HUES64 (cell line): ENCODE data around the gene NECAB3.
"Not testable (repeated sequence)": the region's sequence is repeated elsewhere in the genome, so short reads cannot be mapped to it uniquely, and the experiment has no call there.

Experiments used
- H3K27ac ChIP-seq: 2 replicates; pipeline ENCODE4 v1.7.0; 2013; ENCODE audit warnings: low read depth, low read length, inconsistent platforms
- H3K27me3 ChIP-seq: 2 replicates; pipeline ENCODE4 v1.6.1; 2013; ENCODE audit warnings: mild to moderate bottlenecking, low read length; ENCODE audit not compliant: insufficient read depth
- H3K36me3 ChIP-seq: 2 replicates; pipeline ENCODE4 v1.6.1; 2013; ENCODE audit warnings: mild to moderate bottlenecking, low read length; ENCODE audit not compliant: insufficient read depth
- H3K4me1 ChIP-seq: 2 replicates; pipeline ENCODE4 v1.6.1; 2013; ENCODE audit warnings: mild to moderate bottlenecking, low read length, moderate library complexity; ENCODE audit not compliant: insufficient read depth
- H3K4me3 ChIP-seq: 2 replicates; pipeline ENCODE4 v1.5.1; 2013; ENCODE audit warnings: mild to moderate bottlenecking, low read length, moderate library complexity
- H3K9ac ChIP-seq: 2 replicates; pipeline ENCODE4 v1.6.1; 2013; ENCODE audit warnings: mild to moderate bottlenecking, low read depth, low read length
- H3K9me3 ChIP-seq: 2 replicates; pipeline ENCODE4 v1.6.1; 2013; ENCODE audit warnings: low read depth, low read length; ENCODE audit not compliant: insufficient read depth
- WGBS: fragments of 150-250, 120-280 bp; methylation state at CpG from one replicate; pipeline ENCODE4 v1.1.7; 2013; ENCODE audit warnings: missing lambda C conversion rate; 5-methylcytosine and 5-hydroxymethylcytosine counted together

NECAB3 gene

GRCh38 chr20:33645072-33645358 is 29.2 kb downstream of the NECAB3 start:
- H3K4me1 ChIP-seq = no peaks in the 10 kb centered on the region
- WGBS = 91% methylated on average over 4 of the region's 4 CpGs
- H3K27me3 ChIP-seq = no peaks in the 10 kb centered on the region
- peaks cover 31% of the 10 kb centered on the region for H3K36me3 ChIP-seq
- no peak overlapping the region for H3K9ac ChIP-seq
- no peak overlapping the region for H3K4me3 ChIP-seq
- no peaks in the 10 kb centered on the region for H3K9me3 ChIP-seq
- no peak overlapping the region for H3K27ac ChIP-seq

- Histone ChIP-seq H3K9ac (no peak overlapping the region), H3K27me3 (no peaks in the 10 kb centered on the region), H3K36me3 (peaks cover 36% of the 10 kb centered on the region), H3K9me3 (no peaks in the 10 kb centered on the region), H3K4me1 (no peaks in the 10 kb centered on the region), H3K27ac (no peak overlapping the region), H3K4me3 (no peak overlapping the region)
- 95% methylated on average over 28 of the region's 28 CpGs for WGBS
These were observed 29.7 kb downstream of the NECAB3 start for GRCh38 chr20:33644313-33645071.

GRCh38 chr20:33640287-33640686 is 33.9 kb downstream of the NECAB3 start:
- Histone ChIP-seq H3K4me1 (no peaks in the 10 kb centered on the region), H3K4me3 (no peak overlapping the region), H3K27me3 (no peaks in the 10 kb centered on the region), H3K27ac (no peak overlapping the region), H3K9ac (no peak overlapping the region), H3K36me3 (peaks cover 53% of the 10 kb centered on the region), H3K9me3 (no peaks in the 10 kb centered on the region)
- 92% methylated on average over 13 of the region's 13 CpGs for WGBS

- H3K4me3 ChIP-seq = no peak overlapping the region
- H3K27ac ChIP-seq = no peak overlapping the region
- peaks cover 42% of the 10 kb centered on the region for H3K36me3 ChIP-seq
- no peaks in the 10 kb centered on the region for H3K27me3 ChIP-seq
- H3K4me1 ChIP-seq = no peaks in the 10 kb centered on the region
- H3K9me3 ChIP-seq = no peaks in the 10 kb centered on the region
- no peak overlapping the region for H3K9ac ChIP-seq
- WGBS = 94% methylated on average over 1 of the region's 1 CpG
These were observed 37.5 kb downstream of the NECAB3 start for GRCh38 chr20:33636776-33637175.

GRCh38 chr20:33635341-33635740 is 38.9 kb downstream of the NECAB3 start:
- H3K36me3 ChIP-seq = peaks cover 42% of the 10 kb centered on the region
- H3K9ac ChIP-seq = no peak overlapping the region
- H3K27me3 ChIP-seq = no peaks in the 10 kb centered on the region
- H3K27ac ChIP-seq = no peak overlapping the region
- H3K4me1 ChIP-seq = no peaks in the 10 kb centered on the region
- WGBS = 93% methylated on average over 3 of the region's 3 CpGs
- H3K9me3 ChIP-seq = no peaks in the 10 kb centered on the region
- no peak overlapping the region for H3K4me3 ChIP-seq

GRCh38 chr20:33631910-33632309 is 42.3 kb downstream of the NECAB3 start:
- H3K27me3 ChIP-seq, H3K4me3 ChIP-seq, H3K4me1 ChIP-seq, H3K9me3 ChIP-seq, H3K27ac ChIP-seq, H3K9ac ChIP-seq: not testable (repeated sequence)
- WGBS = 96% methylated on average over 4 of the region's 4 CpGs
- peaks cover 47% of the 10 kb centered on the region for H3K36me3 ChIP-seq

GRCh38 chr20:33630507-33630906 is 43.7 kb downstream of the NECAB3 start:
- no peaks in the 10 kb centered on the region for H3K9me3 ChIP-seq
- H3K27ac ChIP-seq = no peak overlapping the region
- 97% methylated on average over 4 of the region's 4 CpGs for WGBS
- H3K4me3 ChIP-seq = no peak overlapping the region
- H3K36me3 ChIP-seq = peaks cover 50% of the 10 kb centered on the region
- H3K9ac ChIP-seq = no peak overlapping the region
- H3K4me1 ChIP-seq = no peaks in the 10 kb centered on the region
- H3K27me3 ChIP-seq = no peaks in the 10 kb centered on the region

- Histone ChIP-seq H3K4me3 (no peak overlapping the region), H3K4me1 (no peaks in the 10 kb centered on the region), H3K9me3 (no peaks in the 10 kb centered on the region), H3K9ac (no peak overlapping the region), H3K27ac (no peak overlapping the region), H3K36me3 (peaks cover 49% of the 10 kb centered on the region), H3K27me3 (no peaks in the 10 kb centered on the region)
- 98% methylated on average over 5 of the region's 5 CpGs for WGBS
These were observed 44.2 kb downstream of the NECAB3 start for GRCh38 chr20:33629979-33630378.

- Histone ChIP-seq H3K27ac (no peak overlapping the region), H3K4me3 (no peak overlapping the region), H3K4me1 (no peaks in the 10 kb centered on the region), H3K9ac (no peak overlapping the region), H3K27me3 (no peaks in the 10 kb centered on the region), H3K9me3 (no peaks in the 10 kb centered on the region), H3K36me3 (peaks cover 54% of the 10 kb centered on the region)
- WGBS = 95% methylated on average over 10 of the region's 10 CpGs
These were observed 44.7 kb downstream of the NECAB3 start for GRCh38 chr20:33629533-33629932.

GRCh38 chr20:33627577-33628216 is 46.5 kb downstream of the NECAB3 start:
- no peaks in the 10 kb centered on the region for H3K27me3 ChIP-seq
- no peaks in the 10 kb centered on the region for H3K4me1 ChIP-seq
- WGBS = 88% methylated on average over 2 of the region's 4 CpGs
- no peak overlapping the region for H3K27ac ChIP-seq
- no peaks in the 10 kb centered on the region for H3K9me3 ChIP-seq
- H3K4me3 ChIP-seq = no peak overlapping the region
- peaks cover 65% of the 10 kb centered on the region for H3K36me3 ChIP-seq
- H3K9ac ChIP-seq = no peak overlapping the region

GRCh38 chr20:33626190-33626589 is 48.0 kb downstream of the NECAB3 start:
- WGBS = 90% methylated on average over 4 of the region's 4 CpGs
- no peak overlapping the region for H3K27ac ChIP-seq
- peaks cover 64% of the 10 kb centered on the region for H3K36me3 ChIP-seq

More at GRCh38 chr20:33626190-33626589, 48.0 kb downstream of the NECAB3 start:
- H3K9ac ChIP-seq = no peak overlapping the region
- no peak overlapping the region for H3K4me3 ChIP-seq
- H3K27me3 ChIP-seq = no peaks in the 10 kb centered on the region
- no peaks in the 10 kb centered on the region for H3K4me1 ChIP-seq
- H3K9me3 ChIP-seq = no peaks in the 10 kb centered on the region
